NCI-H748 treated with DMSO at 0.1 percent for 48 hours (cell line): ENCODE measurements around the gene LRRC27.
"Not testable (repeated sequence)": the region's sequence is repeated elsewhere in the genome, so short reads cannot be mapped to it uniquely, and the experiment has no call there.

Source experiments
- DNase-seq: peaks from one replicate; lab custom pipeline; 2025; lab: John Stamatoyannopoulos, UW

The LRRC27 gene

DNA sequence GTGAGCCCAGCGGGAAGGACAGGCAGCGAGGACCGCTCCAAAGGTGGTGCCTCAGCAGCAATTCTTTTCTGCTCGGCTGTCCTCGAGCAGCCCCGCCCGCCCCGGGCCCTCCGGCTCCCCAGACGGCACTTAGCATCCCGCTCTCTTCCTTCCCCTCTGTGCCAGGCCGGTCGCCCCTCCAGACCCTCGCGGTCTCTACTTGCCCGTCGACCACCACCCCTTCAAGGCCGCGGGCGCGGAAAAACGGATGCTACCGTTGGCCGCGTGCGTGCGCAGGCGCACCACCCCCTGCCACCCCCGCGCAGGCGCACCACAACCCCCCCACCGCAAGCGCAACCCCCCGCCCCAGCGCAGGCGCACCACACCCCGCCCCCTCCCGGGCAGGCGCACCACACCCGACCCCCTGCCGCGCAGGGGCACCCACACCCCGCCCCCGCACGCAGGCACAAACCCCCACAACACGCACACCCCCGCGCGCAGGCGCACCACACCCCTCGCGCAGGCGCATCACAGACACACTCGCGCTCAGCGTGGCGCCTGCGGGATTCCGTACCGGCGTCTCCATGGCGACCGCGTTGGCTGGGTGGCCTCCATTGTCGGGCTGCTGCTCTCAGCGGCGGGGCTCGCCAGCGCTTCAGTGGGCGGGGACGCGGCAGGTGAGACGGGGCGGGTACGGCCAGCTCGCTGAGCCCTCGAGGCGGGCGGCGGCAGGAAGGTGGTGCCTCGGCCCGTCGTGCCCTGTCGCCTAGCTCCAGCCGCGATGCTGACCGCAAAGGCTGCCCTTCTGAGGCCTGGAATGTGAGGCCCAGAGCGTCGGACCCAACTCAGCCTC lies at the start of gene LRRC27:
LRRC27 (plus strand) TSS at position 593 of the 832 bp plus-strand sequence. CDS start 1,332 bp downstream, outside the sequence.
- DNase-seq = peak; percentile 85

- DNase-seq = no peak
Measured at GRCh38 chr10:132282667-132283603, 49.1 kb upstream of the LRRC27 start.

DNA sequence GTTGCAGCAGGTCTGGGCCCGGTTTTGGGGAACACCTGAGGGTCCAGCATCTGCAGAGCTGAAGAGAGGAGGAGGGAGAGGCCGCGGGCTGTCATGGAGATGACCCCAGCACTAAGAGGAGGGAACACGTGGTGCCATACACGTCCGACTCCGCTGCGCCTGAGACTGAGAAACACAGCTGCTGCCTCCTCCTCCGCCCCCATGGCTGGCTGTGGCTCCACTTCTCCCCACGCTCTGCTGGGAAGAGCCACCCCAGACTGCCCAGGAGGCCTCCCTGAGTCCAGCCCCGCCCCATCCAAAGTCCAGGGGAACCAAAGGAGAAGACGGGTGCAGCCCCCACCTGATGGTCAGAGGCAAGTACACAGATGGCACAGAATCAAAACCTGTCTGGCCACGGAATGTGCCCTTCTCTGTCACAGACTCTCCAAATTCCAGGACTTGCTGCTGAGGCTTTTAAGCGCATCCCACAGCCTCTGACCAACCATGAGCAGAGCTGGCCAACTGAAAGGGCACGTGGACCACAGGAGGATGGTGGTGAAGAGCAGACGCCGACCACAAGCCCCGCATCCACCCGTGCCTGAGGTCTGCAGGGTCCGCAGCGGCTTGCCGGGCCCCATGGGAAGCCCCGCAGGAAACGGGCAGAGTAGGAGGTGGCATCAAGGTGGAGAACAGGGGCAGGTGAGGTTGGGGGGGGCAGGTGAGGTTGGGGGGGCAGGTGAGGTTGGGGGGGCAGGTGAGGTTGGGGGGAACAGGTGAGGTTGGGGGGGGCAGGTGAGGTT lies 48.2 kb upstream of the LRRC27 start:
- no peak for DNase-seq

DNA sequence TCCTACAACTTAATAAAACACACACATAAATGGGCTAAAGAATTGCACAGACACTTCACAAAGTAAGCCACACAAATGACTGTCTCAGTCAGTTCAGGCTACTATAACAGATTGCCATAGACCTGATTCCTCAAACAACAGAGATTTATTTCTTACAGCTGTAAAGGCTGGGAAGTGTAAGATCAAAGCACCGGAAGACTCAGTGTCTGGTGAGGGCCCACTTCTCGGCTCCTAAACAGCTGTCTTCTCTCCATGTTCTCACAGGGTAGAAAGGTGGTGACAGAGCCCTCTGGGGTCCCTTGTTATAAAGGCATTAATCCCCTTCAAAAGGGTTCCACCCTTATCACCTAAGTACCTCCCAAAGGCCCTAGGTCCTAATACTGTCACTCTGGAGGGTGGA lies 42.6 kb upstream of the LRRC27 start:
- DNase-seq = no peak

DNA sequence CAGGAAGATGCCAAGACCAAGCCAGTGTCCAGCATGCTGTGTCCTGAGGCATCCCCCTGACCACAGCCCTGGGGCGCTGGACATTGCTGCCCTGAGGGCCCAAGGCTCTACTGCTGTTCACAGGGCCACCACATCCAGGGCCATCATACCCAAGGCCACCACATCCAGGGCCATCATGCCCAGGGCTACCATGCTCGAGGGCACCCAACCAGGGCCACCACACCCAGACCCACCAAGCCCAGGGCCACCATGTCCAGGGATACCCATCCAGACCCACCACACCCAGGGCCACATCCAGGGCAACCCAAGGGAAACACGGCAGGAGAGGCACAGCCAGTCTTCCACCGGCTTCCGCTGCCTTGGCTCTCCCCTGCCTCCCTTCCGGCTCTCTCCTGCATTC lies 41.4 kb upstream of the LRRC27 start:
- DNase-seq = no peak

- DNase-seq = no peak
Measured at GRCh38 chr10:132291826-132292225, 40.2 kb upstream of the LRRC27 start.

DNA sequence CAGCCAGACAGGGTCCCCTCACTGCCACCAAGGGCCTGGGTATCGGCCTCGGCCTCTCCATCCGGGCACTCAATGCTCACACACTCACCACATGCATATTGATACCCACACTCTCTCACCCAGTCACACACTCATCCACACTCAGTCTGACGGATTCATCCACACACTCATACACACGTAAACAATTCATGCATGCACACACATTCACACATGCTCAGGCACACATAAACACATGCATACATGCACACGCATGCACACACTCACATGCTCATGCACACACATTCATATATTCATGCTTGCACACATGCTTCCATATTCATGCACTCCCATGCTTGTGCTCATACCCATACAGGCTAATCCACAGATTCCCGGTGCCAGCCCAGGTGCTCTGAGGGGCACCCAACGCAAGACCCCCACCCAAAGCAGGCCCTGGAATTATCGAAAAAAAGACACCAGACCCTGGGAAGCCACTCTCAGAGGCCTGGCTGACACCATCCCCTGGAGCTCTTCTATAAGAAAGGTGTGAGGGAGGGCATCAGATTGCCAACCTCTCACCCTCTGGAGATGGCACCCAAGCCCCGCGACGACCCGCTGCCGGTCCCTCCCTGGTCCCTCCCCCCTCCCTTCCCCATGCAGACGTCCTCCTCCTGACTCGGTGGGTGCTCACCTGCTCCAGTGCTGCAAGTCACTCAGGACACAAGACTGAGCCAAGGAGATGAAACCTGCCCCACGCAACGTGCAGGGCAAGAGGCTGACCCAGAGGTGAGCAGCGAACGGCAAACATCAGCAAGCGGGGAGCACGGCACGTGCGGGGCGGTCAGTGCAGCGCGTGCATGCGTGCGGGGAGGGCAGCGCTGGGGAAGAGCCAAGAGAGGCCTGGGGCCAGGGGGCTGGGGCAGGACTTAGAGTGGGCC lies 39.4 kb upstream of the LRRC27 start:
- DNase-seq = no peak

DNA sequence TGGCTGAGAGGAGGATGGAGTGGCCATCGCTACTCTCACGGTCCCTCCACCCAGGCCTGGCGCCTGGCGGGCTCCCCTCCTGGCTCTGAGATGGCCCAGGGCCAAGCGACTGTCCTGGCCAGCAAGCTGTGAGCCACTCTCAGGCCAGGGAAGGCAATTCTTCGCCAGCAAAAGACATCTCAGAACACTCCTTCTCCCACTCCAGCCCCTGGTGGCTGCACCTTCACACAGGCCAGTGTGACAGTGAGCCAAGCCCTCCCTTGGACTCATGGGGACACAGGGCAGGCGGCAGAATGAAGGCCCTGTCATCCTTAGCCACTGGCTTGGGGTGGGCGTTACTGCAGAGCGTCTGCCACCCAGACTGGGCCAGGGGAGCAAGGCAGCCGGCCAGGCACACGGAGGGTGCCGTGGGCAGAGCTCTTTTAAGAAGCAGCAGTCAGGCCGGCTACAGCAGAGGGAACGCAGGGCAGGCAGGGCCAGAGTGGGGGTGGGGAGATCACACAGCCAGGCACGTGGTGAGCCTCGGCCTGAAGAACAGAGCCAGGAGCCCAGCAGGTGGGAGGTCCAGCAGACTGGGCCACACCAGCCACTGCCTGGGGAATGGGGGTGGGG lies 38.7 kb upstream of the LRRC27 start:
- DNase-seq = no peak

GRCh38 chr10:132293813-132294520 lies 38.0 kb upstream of the LRRC27 start:
- no peak for DNase-seq

DNA sequence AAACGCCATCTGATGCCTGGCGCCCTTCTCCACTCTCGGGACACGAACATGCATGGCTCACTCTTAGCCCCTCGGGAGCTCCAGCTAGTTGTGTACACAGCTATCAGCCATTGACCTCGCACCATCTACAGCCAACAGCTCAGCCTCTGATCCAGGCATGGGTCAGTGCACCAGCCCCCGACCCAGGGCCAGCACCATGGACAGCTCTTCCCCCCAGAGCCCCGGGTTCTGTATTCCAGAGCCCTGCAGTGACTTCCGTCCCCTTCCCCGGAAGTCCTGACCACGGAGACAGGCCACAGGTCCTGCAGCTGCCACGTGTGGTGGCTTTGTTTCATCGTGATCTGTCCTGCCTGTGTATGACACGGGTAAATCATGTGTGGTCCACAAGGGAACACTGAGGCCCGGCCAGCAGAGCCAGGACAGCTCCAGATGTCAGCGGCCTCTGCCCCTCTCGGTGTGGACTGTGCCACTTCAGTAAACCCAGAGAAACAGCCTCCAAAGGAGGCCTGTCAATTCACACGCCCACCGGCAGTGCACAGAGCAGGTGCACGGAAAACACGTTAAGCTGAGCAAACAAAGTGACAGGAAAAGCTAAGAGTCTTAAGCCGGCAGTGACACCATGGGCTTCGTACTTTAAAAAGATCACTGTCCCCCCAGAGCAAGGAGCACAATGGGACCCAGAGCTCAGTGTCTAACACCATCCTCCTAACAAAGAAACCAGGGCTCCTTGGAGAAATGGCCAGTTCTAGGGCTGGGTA lies 37.3 kb upstream of the LRRC27 start:
- DNase-seq = peak; percentile 58

- DNase-seq = not testable (repeated sequence)
Measured at GRCh38 chr10:132295481-132295880, 36.5 kb upstream of the LRRC27 start.

DNA sequence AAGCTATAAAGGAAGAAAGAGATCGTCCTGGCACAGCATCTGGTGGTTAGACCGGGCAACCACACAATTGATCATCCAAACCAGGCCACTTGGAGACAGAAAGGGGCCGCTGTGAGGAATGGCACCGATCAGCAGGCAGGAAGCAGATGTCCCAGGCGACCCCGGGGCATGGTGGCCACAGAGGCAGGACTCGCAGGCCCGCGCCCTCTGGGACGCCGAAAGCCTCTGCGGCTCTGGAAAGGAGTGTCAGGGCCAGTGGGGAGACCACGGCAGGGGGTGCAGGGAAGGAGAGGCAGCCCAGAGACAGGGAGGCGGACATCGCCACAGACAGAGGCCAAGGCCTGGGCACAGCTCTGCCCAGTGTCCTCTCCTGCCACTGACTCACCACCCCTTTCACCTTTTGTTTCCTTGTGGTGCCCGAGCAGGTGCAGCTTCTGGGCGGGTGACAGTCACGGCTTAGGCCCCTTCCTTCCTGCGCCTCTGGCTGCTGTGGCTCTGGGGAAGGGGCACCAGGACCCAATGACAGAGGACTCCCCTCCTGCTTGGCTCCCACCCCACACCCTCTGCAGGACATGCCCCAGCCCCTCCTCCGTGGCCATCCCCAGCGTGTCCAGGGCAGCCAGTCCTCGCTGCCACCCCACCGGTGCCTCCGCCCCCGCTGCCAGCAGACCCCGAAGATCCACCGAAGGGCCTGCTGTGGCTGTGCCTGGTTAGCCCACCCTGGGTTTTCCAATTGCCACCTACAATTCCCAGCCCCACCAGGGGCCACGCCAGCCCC lies 35.1 kb upstream of the LRRC27 start:
- no peak for DNase-seq

GRCh38 chr10:132297526-132297925 lies 34.5 kb upstream of the LRRC27 start:
- no peak for DNase-seq

DNA sequence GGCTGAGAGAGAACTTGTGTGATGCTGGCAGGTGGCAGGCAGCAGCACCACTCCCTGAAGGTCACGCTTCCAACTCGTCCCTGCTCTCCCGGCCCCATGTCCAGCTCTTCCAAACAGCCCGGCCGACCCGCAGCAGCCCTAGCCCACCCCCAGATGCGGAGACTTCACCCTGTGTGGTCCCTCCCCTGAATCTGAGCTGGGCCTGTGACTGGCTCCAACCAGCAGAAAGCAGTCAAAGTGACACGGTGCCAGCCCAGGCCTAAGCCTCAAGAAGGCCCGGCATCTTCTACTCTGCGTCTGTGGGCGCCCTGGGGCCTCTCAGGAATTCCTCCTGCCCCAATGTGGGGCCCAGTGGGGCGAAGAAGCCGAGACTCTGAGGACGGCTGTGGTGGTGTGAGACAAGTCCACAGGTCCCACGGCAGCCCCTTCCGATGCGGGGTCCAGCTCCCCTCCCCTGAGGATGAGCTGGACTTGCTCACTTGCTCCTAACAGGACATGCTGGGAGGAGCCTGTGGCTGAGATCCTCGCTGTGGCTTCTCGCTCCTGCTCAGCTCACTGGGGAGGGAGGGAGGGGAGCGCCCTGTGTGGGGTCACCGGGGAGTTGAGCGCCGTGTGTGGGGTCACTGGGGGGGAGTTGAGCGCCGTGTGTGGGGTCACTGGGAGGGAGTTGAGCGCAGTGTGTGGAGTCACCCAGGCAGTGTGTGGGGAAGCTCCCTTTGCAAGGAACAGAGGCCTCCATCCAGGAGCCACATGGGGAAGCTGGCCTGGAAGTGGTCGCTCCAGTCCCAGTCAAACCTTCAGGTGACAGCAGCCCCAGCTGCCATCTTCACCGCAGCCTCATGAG lies 33.7 kb upstream of the LRRC27 start:
- DNase-seq = no peak

DNA sequence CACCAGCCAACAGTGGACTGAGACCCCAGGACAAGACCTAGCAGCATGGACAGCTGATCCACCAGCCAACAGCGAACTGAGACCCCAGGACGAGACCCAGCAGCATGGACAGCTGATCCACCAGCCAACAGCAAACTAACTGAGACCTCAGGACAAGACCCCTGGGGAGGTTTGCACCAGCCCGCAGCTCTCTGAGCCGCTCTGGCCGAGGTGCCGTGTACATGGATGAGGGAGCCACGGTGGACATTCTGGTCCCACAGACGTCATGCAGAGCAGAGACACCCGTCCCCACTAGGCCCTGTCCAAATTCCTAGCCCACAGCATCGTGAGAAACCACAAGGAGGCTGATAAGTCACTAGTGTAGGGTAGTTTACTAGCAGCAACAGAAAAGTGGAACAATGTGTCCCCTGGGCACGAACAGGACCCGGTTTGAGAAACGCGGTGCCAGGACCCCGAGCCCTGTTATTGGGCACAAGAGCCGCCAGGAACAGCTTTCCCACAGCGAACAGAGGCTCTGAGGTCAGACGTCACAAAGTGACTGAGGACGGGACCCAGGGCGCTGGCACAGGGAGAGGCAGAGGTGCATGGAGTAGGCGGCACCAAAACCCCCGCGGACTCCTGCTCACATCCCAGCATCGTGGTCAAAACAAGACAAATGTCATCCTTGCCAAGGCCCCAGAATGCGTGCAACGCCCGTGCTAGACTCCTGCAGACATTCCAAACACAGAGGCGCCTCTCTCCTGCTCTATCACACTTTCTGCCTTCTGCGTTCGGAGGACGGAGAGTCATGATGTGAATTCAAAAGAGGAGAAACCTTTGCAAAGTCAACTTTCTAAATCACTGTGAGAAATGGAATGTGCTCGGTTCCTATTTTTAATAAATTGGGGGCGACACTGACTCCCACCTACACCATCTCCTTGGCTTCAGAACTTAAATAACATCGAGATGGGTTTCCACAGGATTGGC lies 32.3 kb upstream of the LRRC27 start:
- DNase-seq = no peak

GRCh38 chr10:132300582-132300981 lies 31.4 kb upstream of the LRRC27 start:
- no peak for DNase-seq
